Umbilical cord (tissue), 2 donors: Measurements from ENCODE around the gene LMNB1. TPM values are rescaled to one million over a fixed set of nuclear protein-coding genes. Genes with fewer than 3 reads are reported as not detected.
A peak's percentile ranks its signal among the peaks of the same experiment; 100 is the strongest.
"Not testable (repeated sequence)": the region's sequence is repeated elsewhere in the genome, so short reads cannot be mapped to it uniquely, and the experiment has no call there.

Experiments used
- DNase-seq: peaks from one replicate; pipeline ENCODE4 v3.0.0-alpha.2; 2015; ENCODE audit warnings: low spot score
- total RNA-seq: library from RNA; depleted of rRNA; stranded (reverse); fragments of >200 nt; gene quantifications from one replicate; pipeline ENCODE4 v1.2.3, GENCODE V29; 2014; ENCODE audit warnings: low replicate concordance; ENCODE audit not compliant: insufficient read depth

Gene LMNB1
- total RNA-seq, 1 donor from 2014 or later: 8.2 TPM

- DNase-seq: not testable (repeated sequence)
Measured at GRCh38 chr5:126853541-126854307, 76.8 kb downstream of the LMNB1 start.

- DNase-seq: no peak
Measured at GRCh38 chr5:126854526-126855110, 77.7 kb downstream of the LMNB1 start.

GRCh38 chr5:126855266-126855665 is 78.3 kb downstream of the LMNB1 start:
- DNase-seq: peak; percentile 13

GRCh38 chr5:126857472-126858410 is 80.8 kb downstream of the LMNB1 start:
- peak; percentile 92 for DNase-seq

- DNase-seq: no peak
Measured at GRCh38 chr5:126858441-126858840, 81.5 kb downstream of the LMNB1 start.

- DNase-seq: no peak
Measured at GRCh38 chr5:126863402-126863801, 86.5 kb downstream of the LMNB1 start.

GRCh38 chr5:126864042-126864688 is 87.2 kb downstream of the LMNB1 start:
- no peak for DNase-seq

- peak; percentile 67 for DNase-seq
Measured at GRCh38 chr5:126865299-126865698, 88.4 kb downstream of the LMNB1 start.

GRCh38 chr5:126866851-126867636 is 90.1 kb downstream of the LMNB1 start:
- no peak for DNase-seq

GRCh38 chr5:126868338-126869004 is 91.5 kb downstream of the LMNB1 start:
- no peak for DNase-seq

- peak; percentile 44 for DNase-seq
Measured at GRCh38 chr5:126869005-126869451, 92.1 kb downstream of the LMNB1 start.

- no peak for DNase-seq
Measured at GRCh38 chr5:126871441-126871840, 94.5 kb downstream of the LMNB1 start.

GRCh38 chr5:126872561-126873354 is 95.8 kb downstream of the LMNB1 start:
- peak; percentile 61 for DNase-seq

GRCh38 chr5:126875303-126875785 is 98.4 kb downstream of the LMNB1 start:
- DNase-seq: peak; percentile 76

GRCh38 chr5:126877602-126878001 is 100.7 kb downstream of the LMNB1 start:
- DNase-seq: no peak

GRCh38 chr5:126878085-126878484 is 101.1 kb downstream of the LMNB1 start:
- no peak for DNase-seq

GRCh38 chr5:126878634-126879033 is 101.7 kb downstream of the LMNB1 start:
- DNase-seq: no peak

- no peak for DNase-seq
Measured at GRCh38 chr5:126881821-126882600, 105.1 kb downstream of the LMNB1 start.
